Measurements from ENCODE around the gene TDP2. TPM values are rescaled to one million over a fixed set of nuclear protein-coding genes. Genes with fewer than 3 reads are reported as not detected.

The TDP2 gene
- total and polyA plus RNA-seq, 9 of the 15 experiments (the other 6 are each of a cell fraction or from before 2014, with no cell fraction given): 27.7 to 60.1 (median 31.8) TPM

- TF ChIP-seq, protein P1, sequence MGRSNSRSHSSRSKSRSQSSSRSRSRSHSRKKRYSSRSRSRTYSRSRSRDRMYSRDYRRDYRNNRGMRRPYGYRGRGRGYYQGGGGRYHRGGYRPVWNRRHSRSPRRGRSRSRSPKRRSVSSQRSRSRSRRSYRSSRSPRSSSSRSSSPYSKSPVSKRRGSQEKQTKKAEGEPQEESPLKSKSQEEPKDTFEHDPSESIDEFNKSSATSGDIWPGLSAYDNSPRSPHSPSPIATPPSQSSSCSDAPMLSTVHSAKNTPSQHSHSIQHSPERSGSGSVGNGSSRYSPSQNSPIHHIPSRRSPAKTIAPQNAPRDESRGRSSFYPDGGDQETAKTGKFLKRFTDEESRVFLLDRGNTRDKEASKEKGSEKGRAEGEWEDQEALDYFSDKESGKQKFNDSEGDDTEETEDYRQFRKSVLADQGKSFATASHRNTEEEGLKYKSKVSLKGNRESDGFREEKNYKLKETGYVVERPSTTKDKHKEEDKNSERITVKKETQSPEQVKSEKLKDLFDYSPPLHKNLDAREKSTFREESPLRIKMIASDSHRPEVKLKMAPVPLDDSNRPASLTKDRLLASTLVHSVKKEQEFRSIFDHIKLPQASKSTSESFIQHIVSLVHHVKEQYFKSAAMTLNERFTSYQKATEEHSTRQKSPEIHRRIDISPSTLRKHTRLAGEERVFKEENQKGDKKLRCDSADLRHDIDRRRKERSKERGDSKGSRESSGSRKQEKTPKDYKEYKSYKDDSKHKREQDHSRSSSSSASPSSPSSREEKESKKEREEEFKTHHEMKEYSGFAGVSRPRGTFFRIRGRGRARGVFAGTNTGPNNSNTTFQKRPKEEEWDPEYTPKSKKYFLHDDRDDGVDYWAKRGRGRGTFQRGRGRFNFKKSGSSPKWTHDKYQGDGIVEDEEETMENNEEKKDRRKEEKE (IDR thresholded peaks at IDR 0.05; ENCODE audit: borderline replicate concordance in 1 of 2, control insufficient read depth in 1 of 2, low read depth in 2 of 2, low read length in 1 of 2): no peak
- TF ChIP-seq PYGO2 (tag; IDR thresholded peaks at IDR 0.05): no peak
- TF ChIP-seq, protein P2, sequence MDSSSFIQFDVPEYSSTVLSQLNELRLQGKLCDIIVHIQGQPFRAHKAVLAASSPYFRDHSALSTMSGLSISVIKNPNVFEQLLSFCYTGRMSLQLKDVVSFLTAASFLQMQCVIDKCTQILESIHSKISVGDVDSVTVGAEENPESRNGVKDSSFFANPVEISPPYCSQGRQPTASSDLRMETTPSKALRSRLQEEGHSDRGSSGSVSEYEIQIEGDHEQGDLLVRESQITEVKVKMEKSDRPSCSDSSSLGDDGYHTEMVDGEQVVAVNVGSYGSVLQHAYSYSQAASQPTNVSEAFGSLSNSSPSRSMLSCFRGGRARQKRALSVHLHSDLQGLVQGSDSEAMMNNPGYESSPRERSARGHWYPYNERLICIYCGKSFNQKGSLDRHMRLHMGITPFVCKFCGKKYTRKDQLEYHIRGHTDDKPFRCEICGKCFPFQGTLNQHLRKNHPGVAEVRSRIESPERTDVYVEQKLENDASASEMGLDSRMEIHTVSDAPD (CRISPR knock-in tag; IDR thresholded peaks at IDR 0.05): no peak
- TF ChIP-seq, protein P3, sequence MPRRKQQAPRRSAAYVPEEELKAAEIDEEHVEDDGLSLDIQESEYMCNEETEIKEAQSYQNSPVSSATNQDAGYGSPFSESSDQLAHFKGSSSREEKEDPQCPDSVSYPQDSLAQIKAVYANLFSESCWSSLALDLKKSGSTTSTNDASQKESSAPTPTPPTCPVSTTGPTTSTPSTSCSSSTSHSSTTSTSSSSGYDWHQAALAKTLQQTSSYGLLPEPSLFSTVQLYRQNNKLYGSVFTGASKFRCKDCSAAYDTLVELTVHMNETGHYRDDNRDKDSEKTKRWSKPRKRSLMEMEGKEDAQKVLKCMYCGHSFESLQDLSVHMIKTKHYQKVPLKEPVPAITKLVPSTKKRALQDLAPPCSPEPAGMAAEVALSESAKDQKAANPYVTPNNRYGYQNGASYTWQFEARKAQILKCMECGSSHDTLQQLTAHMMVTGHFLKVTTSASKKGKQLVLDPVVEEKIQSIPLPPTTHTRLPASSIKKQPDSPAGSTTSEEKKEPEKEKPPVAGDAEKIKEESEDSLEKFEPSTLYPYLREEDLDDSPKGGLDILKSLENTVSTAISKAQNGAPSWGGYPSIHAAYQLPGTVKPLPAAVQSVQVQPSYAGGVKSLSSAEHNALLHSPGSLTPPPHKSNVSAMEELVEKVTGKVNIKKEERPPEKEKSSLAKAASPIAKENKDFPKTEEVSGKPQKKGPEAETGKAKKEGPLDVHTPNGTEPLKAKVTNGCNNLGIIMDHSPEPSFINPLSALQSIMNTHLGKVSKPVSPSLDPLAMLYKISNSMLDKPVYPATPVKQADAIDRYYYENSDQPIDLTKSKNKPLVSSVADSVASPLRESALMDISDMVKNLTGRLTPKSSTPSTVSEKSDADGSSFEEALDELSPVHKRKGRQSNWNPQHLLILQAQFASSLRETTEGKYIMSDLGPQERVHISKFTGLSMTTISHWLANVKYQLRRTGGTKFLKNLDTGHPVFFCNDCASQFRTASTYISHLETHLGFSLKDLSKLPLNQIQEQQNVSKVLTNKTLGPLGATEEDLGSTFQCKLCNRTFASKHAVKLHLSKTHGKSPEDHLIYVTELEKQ (CRISPR knock-in tag; IDR thresholded peaks at IDR 0.05): no peak
- no peak for TF ChIP-seq TCF3 (CRISPR knock-in tag; IDR thresholded peaks at IDR 0.05)
- TF ChIP-seq ZNF57 (CRISPR knock-in tag; IDR thresholded peaks at IDR 0.05): no peak
- no peak for TF ChIP-seq NCOA2 (IDR thresholded peaks at IDR 0.05; ENCODE audit: partially characterized antibody in 2 of 2)
- no peak for TF ChIP-seq ZNF133 (CRISPR knock-in tag; IDR thresholded peaks at IDR 0.05)
- no peak for TF ChIP-seq ZNF639 (CRISPR knock-in tag; conservative IDR thresholded peaks at IDR 0.05 in 1 of 2, IDR thresholded peaks at IDR 0.05 in 1 of 2)
- TF ChIP-seq BCOR (IDR thresholded peaks at IDR 0.05): no peak
- TF ChIP-seq STAT6 (CRISPR knock-in tag; IDR thresholded peaks at IDR 0.05): no peak
- TF ChIP-seq KLF6 (CRISPR knock-in tag; IDR thresholded peaks at IDR 0.05; ENCODE audit: borderline replicate concordance): no peak
These were observed 7.8 kb downstream of the TDP2 start (continued) for GRCh38 chr6:24658573-24659560.
